K562 (cell line): ENCODE results near the gene SHB. TPM values are rescaled to one million over a fixed set of nuclear protein-coding genes. Genes with fewer than 3 reads are reported as not detected.

Source experiments
- ATAC-seq: fragments of 200-7000 bp; cut with Tn5 transposase; 3 replicates; pipeline ENCODE4 v1.9.1; 2020; ENCODE audit warnings: moderate library complexity
- BruUV-seq: library from RNA; stranded (reverse); fragments of 400-500 nt; replicated peaks from 2 replicates; lab custom pipeline; 2021; lab: Mats Ljungman, UMichigan
- CTCF ChIA-PET: fragments of 300-600 bp; formaldehyde crosslinking; extraction: SDS; loops from one replicate; lab custom pipeline; 2021; ENCODE audit warnings: low intra/inter-chr PET ratio; lab: Yijun Ruan, JAX
- POLR2A ChIA-PET: fragments of 300-600, 350-650 bp; sonication (Branson Sonifier 250); formaldehyde crosslinking; extraction: SDS; loops from one replicate; lab custom pipeline; 2021; ENCODE audit warnings: antibody characterized with exemption, inconsistent platforms; lab: Yijun Ruan, JAX
- DNase-seq, 4 experiments: peaks; one replicate each; pipeline versions ENCODE4 v3.0.0 to v3.0.0-alpha.2; 2011 to 2018; ENCODE audit warnings: low spot score in 3 of 4, mixed read lengths in 3 of 4; ENCODE audit errors: extremely low read depth in 1 of 4
- FAIRE-seq: peaks from 2 replicates; lab custom pipeline; 2011; peaks lifted over from hg19 to GRCh38; lab: Jason Lieb, UNC
- H2AFZ ChIP-seq: 2 replicates; pipeline ENCODE4 v1.6.0; 2011; ENCODE audit warnings: low read depth, low read length, control low read depth, inconsistent platforms
- H3K27ac ChIP-seq: fragments of 200-600 bp; 3 replicates; pipeline ENCODE4 v1.8.0; 2011; ENCODE audit warnings: low read depth, mild to moderate bottlenecking, control low read depth, inconsistent platforms, low read length, moderate library complexity, mixed read lengths; ENCODE audit errors: extremely low read depth
- H3K27me3 ChIP-seq, 2 experiments: fragments of 300-600 bp in 1 of 2; 2 replicates in 1 of 2; 3 replicates in 1 of 2; pipeline versions ENCODE4 v1.6.0 to v1.8.0; 2011; ENCODE audit warnings: inconsistent platforms in 2 of 2, low read length in 2 of 2, mild to moderate bottlenecking in 1 of 2, mixed read lengths in 1 of 2, moderate library complexity in 1 of 2; ENCODE audit not compliant: control insufficient read depth in 2 of 2, insufficient read depth in 2 of 2
- H3K36me3 ChIP-seq: fragments of 300-600 bp; 3 replicates; pipeline ENCODE4 v1.8.0; 2011; ENCODE audit warnings: mild to moderate bottlenecking, low read length, inconsistent platforms; ENCODE audit not compliant: control insufficient read depth, insufficient read depth
- H3K4me1 ChIP-seq, 2 experiments: fragments of 200-600 bp in 1 of 2; replicated peaks in 1 of 2; 2 replicates in 1 of 2; 3 replicates in 1 of 2; pipeline versions ENCODE4 v1.5.1 to v1.8.0; 2011; ENCODE audit warnings: inconsistent platforms in 2 of 2, low read length in 2 of 2, mild to moderate bottlenecking in 1 of 2, mixed read lengths in 1 of 2, moderate library complexity in 1 of 2; ENCODE audit not compliant: control insufficient read depth in 2 of 2, insufficient read depth in 2 of 2
- H3K4me2 ChIP-seq: 2 replicates; pipeline ENCODE4 v1.6.1; 2011; ENCODE audit warnings: low read length, control low read depth, inconsistent platforms, mixed read lengths; ENCODE audit not compliant: insufficient read depth
- H3K4me3 ChIP-seq: fragments of 200-600 bp; sonication (generic), shearing (Covaris generic); 2 replicates; pipeline ENCODE4 v1.5.1; 2016; ENCODE audit warnings: control low read depth, inconsistent platforms
- H3K79me2 ChIP-seq: fragments of 200-600 bp; 3 replicates; pipeline ENCODE4 v1.8.0; 2011; ENCODE audit warnings: low read length, inconsistent platforms; ENCODE audit not compliant: control insufficient read depth, insufficient read depth
- H3K9ac ChIP-seq, 2 experiments: 2 replicates each; pipeline versions ENCODE4 v1.6.0 to v1.6.1; 2011; ENCODE audit warnings: low read depth in 2 of 2, low read length in 2 of 2, control low read depth in 1 of 2, inconsistent platforms in 1 of 2, mild to moderate bottlenecking in 1 of 2, mixed read lengths in 1 of 2; ENCODE audit not compliant: insufficient read depth in 1 of 2
- H3K9me1 ChIP-seq: one replicate; pipeline ENCODE4 v1.6.0; 2011; ENCODE audit warnings: inconsistent platforms, mild to moderate bottlenecking, low read length, moderate library complexity; ENCODE audit not compliant: control insufficient read depth, insufficient read depth
- H3K9me3 ChIP-seq: replicated peaks from 2 replicates; pipeline ENCODE4 v1.5.1; 2011; ENCODE audit warnings: low read depth, low read length, inconsistent platforms; ENCODE audit not compliant: control insufficient read depth, insufficient read depth
- H4K20me1 ChIP-seq: replicated peaks from 2 replicates; pipeline ENCODE4 v1.6.1; 2011; ENCODE audit warnings: low read length, inconsistent platforms, mixed read lengths; ENCODE audit not compliant: control insufficient read depth, insufficient read depth
- CTBP1 ChIP-seq: fragments of 450-650 bp; IDR thresholded peaks from 2 replicates; pipeline ENCODE4 v1.6.1; 2016; ENCODE audit warnings: borderline replicate concordance
- CTCF ChIP-seq, 3 experiments: IDR thresholded peaks in 2 of 3; conservative IDR thresholded peaks in 1 of 3; 2 replicates each; pipeline ENCODE4 v1.5.1; 2011 to 2012; ENCODE audit warnings: low read length in 3 of 3, mild to moderate bottlenecking in 3 of 3, control low read depth in 2 of 3, improper control_type of control experiment in 1 of 3, inconsistent platforms in 1 of 3, low read depth in 1 of 3, mixed read lengths in 1 of 3, moderate library complexity in 1 of 3; ENCODE audit not compliant: insufficient read depth in 2 of 3
- DPF2 ChIP-seq: fragments of 450-650 bp; IDR thresholded peaks from 2 replicates; pipeline ENCODE4 v1.6.1; 2016
- FIP1L1 ChIP-seq: fragments of 200-400 bp; formaldehyde crosslinking; IDR thresholded peaks from 2 replicates; pipeline ENCODE4 v1.6.1; 2018; ENCODE audit warnings: mild to moderate bottlenecking, low read depth, low read length; ENCODE audit not compliant: poor library complexity, severe bottlenecking
- KAT2B ChIP-seq: IDR thresholded peaks from one replicate; pipeline ENCODE4 v1.6.1; 2012; ENCODE audit warnings: low read depth, mild to moderate bottlenecking, control low read depth, inconsistent platforms, low read length, moderate library complexity
- MAFG ChIP-seq: fragments of 450-650 bp; conservative IDR thresholded peaks from 2 replicates; pipeline ENCODE4 v1.6.1; 2016; ENCODE audit warnings: missing genetic modification characterization, missing compliant biosample characterization
- NR2F6 ChIP-seq: fragments of 450-650 bp; formaldehyde crosslinking; IDR thresholded peaks from 2 replicates; pipeline ENCODE4 v1.4.0; 2020; ENCODE audit warnings: mild to moderate bottlenecking
- ZNF274 ChIP-seq: IDR thresholded peaks from 2 replicates; pipeline ENCODE4 v1.6.1; 2011; ENCODE audit warnings: low read depth, mild to moderate bottlenecking, low read length, moderate library complexity, borderline replicate concordance
- ZNF395 ChIP-seq: fragments of 200-800 bp; sonication (Bioruptor generic); IDR thresholded peaks from 2 replicates; pipeline ENCODE4 v1.6.1; 2017; ENCODE audit warnings: missing genetic modification characterization, missing compliant biosample characterization
- WGBS: fragments of 100-300 bp; shearing (Covaris generic); methylation state at CpG from one replicate; pipeline ENCODE4 v1.1.6; 2016; ENCODE audit warnings: low coverage, mixed read lengths; ENCODE audit not compliant: insufficient coverage; ENCODE audit errors: missing lambda C conversion rate; 5-methylcytosine and 5-hydroxymethylcytosine counted together
- in situ Hi-C: fragments of 300-500 bp; cut with MboI; formaldehyde crosslinking; loops from 4 replicates; pipeline ENCODE4 v1.15.0; 2018; ENCODE audit warnings: inconsistent platforms, mixed read lengths
- intact Hi-C: fragments of 100-400 bp; cut with micrococcal nuclease; formaldehyde crosslinking; loops from 2 replicates; pipeline ENCODE4 v1.14.2; 2022
- polyA plus RNA-seq, 8 experiments: library from polyadenylated mRNA; depleted of rRNA in 4 of 8; stranded (reverse) in 5 of 8; unstranded in 3 of 8; fragments of >200 nt; fragmentation: Nextera tagmentation in 2 of 8; fragmentation: Illumina TruSeq in 1 of 8; extraction: Ambion mirVana in 2 of 8; extraction: Trizol in 1 of 8; gene quantifications; 2 replicates each; pipeline versions ENCODE4 v1.2.1 to v1.2.3, GENCODE V29; 2011 to 2014; ENCODE audit warnings: inconsistent platforms in 1 of 8, missing spikeins in 1 of 8
- total RNA-seq, 7 experiments: library from RNA; depleted of rRNA in 6 of 7; stranded (reverse); fragments of >200 nt in 6 of 7; fragmentation: Illumina TruSeq in 2 of 7; extraction: Trizol in 2 of 7; gene quantifications; 2 replicates each; pipeline versions ENCODE4 v1.2.1 to v1.2.3, GENCODE V29; 2011 to 2021; ENCODE audit warnings: low replicate concordance in 1 of 7
- TF ChIP-seq, protein P1 (sequence below): sonication (generic); formaldehyde crosslinking; IDR thresholded peaks from 2 replicates; pipeline ENCODE4 v1.8.0; 2022; ENCODE audit warnings: mild to moderate bottlenecking, low read depth, missing genetic modification reagents

The SHB gene
- total and polyA plus RNA-seq, 9 of the 15 experiments (the other 6 are each of a cell fraction or from before 2014, with no cell fraction given): 0.78 to 16.0 (median 5.3) TPM

- FAIRE-seq: no peak
- no peak overlapping the region for H2AFZ ChIP-seq
- peaks cover 14% of the 10 kb centered on the region for H4K20me1 ChIP-seq
- BruUV-seq: no TSS peak
- H3K9me1 ChIP-seq: peaks cover 18% of the 10 kb centered on the region
- no peak for DNase-seq
- no peak overlapping the region for H3K4me3 ChIP-seq
- H3K27me3 ChIP-seq: no peaks in the 10 kb centered on the region
- peaks cover 34% of the 10 kb centered on the region; the same call in 2 of the 3 replicates for H3K36me3 ChIP-seq
- H3K9ac ChIP-seq: no peak overlapping the region
- no peaks in the 10 kb centered on the region for H3K9me3 ChIP-seq
- H3K4me1 ChIP-seq: peaks cover 36 to 46% of the 10 kb centered on the region in 2 experiments
- no peak for ATAC-seq
- 80% methylated on average over 5 of the region's 5 CpGs for WGBS
- H3K79me2 ChIP-seq: no peaks in the 10 kb centered on the region
- ChIA-PET POLR2A (interaction anchor here (1.0 to 1.4 kb wide), 2 partner anchors 10 to 124 kb away, joined by 4 to 5 read pairs; no protein-coding TSS in a partner anchor), CTCF (no interaction called here)
- no peak overlapping the region for H3K27ac ChIP-seq
- H3K4me2 ChIP-seq: peak overlapping the region; percentile 42; the same call in 1 of the 2 replicates
- no peak for TF ChIP-seq DPF2
- TF ChIP-seq ZNF274: no peak
- TF ChIP-seq MAFG (tag): no peak
- TF ChIP-seq CTCF (IDR thresholded peaks at IDR 0.05 in 2 of 3, conservative IDR thresholded peaks at IDR 0.05 in 1 of 3; ENCODE audit: insufficient read depth in 2 of 3, low read depth in 1 of 3, low read length in 3 of 3): no peak
- TF ChIP-seq, protein P1, sequence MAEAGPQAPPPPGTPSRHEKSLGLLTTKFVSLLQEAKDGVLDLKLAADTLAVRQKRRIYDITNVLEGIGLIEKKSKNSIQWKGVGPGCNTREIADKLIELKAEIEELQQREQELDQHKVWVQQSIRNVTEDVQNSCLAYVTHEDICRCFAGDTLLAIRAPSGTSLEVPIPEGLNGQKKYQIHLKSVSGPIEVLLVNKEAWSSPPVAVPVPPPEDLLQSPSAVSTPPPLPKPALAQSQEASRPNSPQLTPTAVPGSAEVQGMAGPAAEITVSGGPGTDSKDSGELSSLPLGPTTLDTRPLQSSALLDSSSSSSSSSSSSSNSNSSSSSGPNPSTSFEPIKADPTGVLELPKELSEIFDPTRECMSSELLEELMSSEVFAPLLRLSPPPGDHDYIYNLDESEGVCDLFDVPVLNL (CRISPR knock-in tag): no peak
- TF ChIP-seq FIP1L1: no peak
- TF ChIP-seq NR2F6 (CRISPR knock-in tag): no peak
- TF ChIP-seq KAT2B: no peak
- no peak for TF ChIP-seq CTBP1
- no peak for TF ChIP-seq ZNF395 (CRISPR knock-in tag)
- TF ChIP-seq, all 486 proteins: peak for 0
- intact Hi-C loops (no loop called here), in situ Hi-C loops (no loop called here)
Observed at GRCh38 chr9:37956423-37956820, 112.6 kb downstream of the SHB start.
